SK-MEL-5 (cell line): ENCODE measurements around the gene LRRN3. TPM values are rescaled to one million over a fixed set of nuclear protein-coding genes. Genes with fewer than 3 reads are reported as not detected.
"Not testable (repeated sequence)": the region's sequence is repeated elsewhere in the genome, so short reads cannot be mapped to it uniquely, and the experiment has no call there.

ENCODE experiments used
- DNase-seq: peaks from one replicate; pipeline ENCODE4 v3.0.0-alpha.2; 2016; ENCODE audit warnings: low read depth, low spot score
- in situ Hi-C: cut with HindIII; loops from 2 replicates; pipeline ENCODE4 v1.10.0; 2016; ENCODE audit warnings: low sequenced_read_pairs, high pct_unique_total_duplicates, low pct_unique_long_range_greater_than_20kb
- polyA plus RNA-seq, 2 experiments: library from polyadenylated mRNA; depleted of rRNA; stranded (reverse); fragments of >200 nt; gene quantifications; 2 replicates each; pipeline ENCODE4 v1.2.3, GENCODE V29; 2015
- total RNA-seq: library from RNA; depleted of rRNA; stranded (reverse); fragments of >200 nt; shearing (Covaris generic); gene quantifications from 2 replicates; pipeline ENCODE4 v1.2.3, GENCODE V29; 2014; rRNA removed

Gene LRRN3
- total RNA-seq = 0.11 TPM in 1 of 2 replicates, not detected in the other
- polyA plus RNA-seq (2015; cell fraction: cytosol; rRNA removed) = not detected in 2 replicates
- polyA plus RNA-seq (2015; cell fraction: nucleus; rRNA removed) = not detected in 2 replicates

DNA sequence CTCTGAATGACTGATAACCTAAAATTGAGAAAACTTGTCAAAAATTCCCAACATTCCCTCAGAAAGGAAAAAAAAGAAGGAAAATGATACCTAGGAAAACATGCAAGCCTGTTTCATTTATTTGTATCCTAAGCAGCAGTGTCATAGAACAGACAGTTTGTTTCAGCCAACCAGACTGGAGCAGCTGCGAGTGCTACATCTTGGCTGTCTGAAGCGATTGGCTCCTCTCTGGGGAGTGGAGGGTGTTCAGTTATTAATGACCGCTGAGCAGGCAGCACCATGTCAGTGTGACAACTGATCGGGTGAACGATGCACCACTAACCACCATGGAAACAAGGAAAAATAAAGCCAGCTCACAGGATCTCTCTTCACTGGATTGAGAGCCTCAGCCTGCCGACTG, at the start of gene LRRN3:
Gene LRRN3 (plus strand): TSS at position 282 of the 400 bp plus-strand sequence. CDS start 31,646 bp downstream, outside the sequence.
- in situ Hi-C loops = no loop called here
- DNase-seq = no peak

DNA sequence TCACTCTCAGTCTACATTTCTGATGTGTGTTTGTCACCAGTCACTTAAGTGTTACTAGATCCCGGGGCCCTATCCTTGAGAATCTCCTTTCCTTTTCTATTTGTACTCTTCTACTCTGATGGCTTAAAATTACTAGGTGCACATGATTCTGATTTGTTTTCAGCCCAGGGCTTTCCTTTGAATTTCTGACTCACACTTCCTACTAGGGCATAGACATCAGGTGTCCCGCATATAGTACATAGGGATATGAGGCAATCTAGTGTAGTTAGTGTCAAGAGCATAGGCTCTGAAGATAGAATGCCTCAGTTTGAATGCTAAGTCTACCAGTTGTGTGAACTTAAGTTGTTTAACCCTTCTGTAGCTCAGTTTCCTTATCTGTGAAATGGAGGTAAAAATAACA, 49.4 kb upstream of the LRRN3 start:
- in situ Hi-C loops = no loop called here
- peak; percentile 41 for DNase-seq

DNA sequence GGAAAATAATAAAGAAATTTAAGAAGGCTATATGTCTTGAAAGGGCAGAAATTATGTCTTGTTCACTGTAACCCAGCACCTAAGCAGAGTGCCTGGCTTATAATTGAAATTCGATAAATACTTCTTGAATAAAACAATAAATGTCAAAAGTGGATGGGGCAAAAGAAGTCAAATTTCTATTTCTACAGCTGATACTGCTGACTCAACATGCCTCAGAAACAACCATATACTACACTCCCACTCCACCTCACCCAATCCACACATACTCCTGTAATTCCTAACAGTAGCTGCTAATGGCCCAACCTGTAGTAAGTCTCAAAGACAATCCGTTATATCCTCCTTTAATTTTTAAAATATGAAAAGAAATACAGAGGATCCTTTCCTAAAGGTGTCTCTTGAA, 48.1 kb upstream of the LRRN3 start:
- in situ Hi-C loops = no loop called here
- no peak for DNase-seq

DNA sequence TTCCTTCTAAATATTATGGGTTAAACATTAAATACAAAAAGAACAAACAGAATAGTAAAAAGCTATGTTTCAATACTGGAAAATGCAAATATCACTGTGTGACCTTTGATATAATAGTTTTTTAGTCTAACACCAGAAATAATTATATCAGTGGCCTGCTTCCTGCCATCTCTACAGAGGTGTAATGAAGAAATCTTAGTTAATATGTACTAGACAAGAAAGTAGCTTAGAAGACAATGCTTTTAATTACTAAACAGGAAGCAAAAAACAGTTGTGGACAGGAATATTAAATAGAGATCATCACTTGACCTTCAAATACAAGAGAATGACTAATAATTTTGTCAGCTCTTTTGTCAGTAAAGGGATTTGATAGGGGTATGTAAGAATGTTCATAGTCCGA, 47.4 kb upstream of the LRRN3 start:
- no peak for DNase-seq
- in situ Hi-C loops = no loop called here

DNA sequence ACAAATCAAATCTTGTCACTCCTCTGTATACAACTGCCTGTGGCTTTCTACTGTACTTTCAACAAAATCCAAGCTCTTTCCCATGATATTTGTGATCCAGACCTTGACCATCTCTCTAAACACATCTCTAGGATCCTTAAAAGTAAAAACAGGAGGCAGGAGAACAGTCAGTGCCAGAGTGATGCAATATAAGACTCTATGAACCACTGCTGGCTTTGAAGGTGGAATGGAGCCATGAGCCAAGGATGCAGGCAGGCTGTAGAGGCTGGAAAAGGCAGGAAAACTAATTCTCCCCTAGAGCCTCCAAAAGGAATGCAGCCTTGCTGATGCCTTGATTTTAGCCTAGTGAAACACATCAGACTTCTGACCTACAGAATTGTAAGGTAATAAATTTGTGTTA, 45.5 kb upstream of the LRRN3 start:
- in situ Hi-C loops = no loop called here
- DNase-seq = no peak

DNA sequence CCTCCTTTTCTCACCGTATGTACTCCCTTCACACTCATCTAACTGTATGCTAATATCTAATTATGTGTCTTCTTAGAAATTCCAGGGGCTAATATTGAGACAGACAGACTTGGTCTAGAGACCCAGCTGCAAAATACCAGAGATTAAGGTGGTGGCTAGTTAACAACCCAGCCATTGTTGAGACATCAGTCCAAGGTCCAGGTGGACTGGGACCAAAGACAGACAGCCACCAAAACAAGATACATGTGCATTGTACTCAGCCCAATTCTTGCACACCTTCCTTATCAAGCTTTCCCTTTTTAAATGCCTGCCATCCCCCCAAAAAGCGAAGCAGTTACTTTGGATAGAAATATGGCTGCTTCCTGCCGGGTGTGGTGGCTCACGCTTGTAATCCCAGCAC, 43.3 kb upstream of the LRRN3 start:
- in situ Hi-C loops = no loop called here
- DNase-seq = no peak

DNA sequence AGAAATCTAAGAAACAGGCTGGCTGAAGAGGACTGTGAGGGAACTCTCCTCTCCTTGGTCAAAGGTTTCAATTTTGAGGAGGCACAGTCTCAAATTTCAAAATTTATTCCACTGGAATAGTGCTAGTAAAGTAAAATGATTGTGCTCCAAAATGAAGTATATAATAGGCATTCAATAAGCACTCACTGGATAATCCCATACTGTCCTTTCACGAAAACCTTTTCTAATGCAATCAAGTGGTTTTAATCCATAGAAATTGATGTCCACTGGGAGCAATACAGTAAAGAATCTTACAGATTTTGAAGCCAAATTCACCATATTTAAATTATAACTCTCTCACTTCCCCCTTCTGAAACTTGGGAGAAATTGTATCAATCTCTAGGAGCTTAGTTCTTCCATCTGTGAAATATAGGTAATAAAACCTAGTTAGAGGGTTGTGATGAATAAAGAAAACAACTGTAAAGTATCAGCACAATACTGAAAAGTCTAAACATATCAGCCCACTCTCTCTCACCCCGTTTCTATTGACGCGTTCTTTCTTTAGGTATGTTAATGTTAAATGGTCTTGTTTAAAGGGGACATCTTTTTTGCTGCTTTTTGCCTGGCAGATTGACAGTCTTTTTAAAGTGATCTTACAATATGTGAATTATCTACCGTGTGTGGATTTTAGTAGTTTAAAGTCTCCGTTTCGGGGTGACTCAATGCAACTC, 40.8 kb upstream of the LRRN3 start:
- DNase-seq = no peak
- in situ Hi-C loops = no loop called here

DNA sequence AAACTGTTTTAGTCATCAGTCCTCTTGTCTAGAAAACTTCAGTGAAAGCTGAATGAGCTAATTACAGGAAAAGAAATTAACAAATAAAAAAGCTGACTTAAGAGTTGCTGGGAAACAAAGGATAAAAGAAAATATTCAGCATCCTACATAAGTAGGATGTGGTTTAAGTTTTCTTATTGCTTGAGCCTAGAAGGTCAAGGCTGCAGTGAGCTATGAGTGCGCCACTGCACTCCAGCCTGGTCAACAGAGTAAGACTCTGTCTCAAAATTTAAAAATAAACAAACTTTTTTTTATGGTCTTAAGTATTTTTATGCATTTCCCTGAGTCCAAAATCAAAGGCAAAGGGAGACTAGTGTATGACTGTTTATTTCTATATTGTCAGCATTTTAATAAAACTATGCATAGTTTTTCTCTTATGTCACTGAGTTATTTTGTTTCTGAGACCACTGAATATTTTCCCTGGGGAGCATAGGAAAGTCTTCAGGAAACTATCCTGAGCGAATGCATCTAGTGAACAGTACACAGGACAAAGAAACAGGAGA, 40.0 kb upstream of the LRRN3 start:
- DNase-seq = no peak
- in situ Hi-C loops = no loop called here

DNA sequence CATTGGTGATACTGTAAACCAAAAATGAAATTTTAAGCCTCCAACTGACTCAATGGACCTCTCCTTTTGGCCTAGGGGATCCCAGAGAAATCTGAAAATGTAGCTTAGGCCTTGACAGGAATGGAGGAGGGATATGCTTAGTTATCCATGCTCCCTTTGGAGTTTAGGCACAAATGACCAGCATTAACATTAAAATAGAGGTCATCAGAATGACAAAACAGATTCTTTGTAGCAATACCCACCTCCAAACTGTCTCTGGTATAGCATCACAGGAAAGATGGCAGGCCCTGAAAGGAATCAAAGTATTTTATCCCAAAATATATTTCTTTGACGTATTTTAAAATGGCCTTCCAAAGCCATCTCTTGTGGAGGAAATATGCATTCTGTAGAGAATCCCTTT, 39.1 kb upstream of the LRRN3 start:
- no peak for DNase-seq
- in situ Hi-C loops = no loop called here

DNA sequence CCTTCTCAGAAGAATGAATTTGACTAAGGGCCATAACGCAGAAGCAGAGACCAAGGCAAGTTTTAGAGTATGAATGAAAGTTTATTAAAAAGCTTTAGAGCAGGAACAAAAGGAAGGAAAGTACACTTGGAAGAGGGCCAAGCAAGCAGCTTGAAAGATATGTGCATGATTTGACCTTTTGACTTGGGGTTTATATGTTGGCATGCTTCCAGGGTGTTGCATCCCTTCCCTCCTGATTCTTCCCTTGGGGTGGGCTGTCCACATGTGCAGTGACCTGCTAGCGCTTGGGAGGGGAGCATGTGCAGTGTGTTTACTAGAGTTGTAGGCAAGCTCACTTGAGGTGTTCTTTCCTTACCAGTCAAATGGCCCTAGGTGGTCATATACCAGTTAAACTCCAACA, 37.9 kb upstream of the LRRN3 start:
- DNase-seq = no peak
- in situ Hi-C loops = no loop called here

DNA sequence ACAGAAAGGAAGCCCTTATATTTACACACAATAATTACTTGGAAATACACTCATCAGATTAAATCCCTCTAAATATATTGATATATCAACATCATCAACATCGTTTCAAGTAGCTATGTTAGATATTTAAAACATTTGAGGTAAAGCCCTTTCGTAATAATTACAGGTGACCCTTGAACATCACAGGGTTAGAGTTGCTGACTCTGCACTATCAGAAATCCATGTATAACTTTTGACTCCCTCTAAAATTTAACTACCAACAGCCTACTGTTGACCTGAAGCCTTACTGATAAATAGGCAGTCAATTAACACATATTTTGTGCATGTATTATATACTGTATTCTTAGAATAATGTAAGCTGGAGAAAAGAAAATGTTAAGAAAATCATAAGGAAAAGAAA, 34.6 kb upstream of the LRRN3 start:
- no peak for DNase-seq
- in situ Hi-C loops = no loop called here

DNA sequence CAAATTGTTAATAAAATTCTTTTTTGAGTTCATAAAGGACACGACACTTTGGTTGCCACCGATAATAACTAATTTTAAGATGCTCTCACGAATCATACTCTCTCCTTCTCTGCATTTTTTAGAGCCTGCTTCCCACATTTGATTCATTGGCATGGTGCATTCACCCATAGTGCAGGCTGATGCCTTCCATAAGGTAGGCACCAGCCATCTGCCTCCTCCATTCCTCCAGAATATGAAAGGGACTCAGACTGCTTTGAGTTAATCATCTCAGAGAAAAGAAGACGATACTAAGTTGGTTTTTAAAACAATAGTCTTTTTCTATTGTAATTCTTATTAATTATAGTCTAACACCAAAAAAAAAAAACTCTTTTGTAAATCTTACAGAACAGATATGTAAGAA, 33.9 kb upstream of the LRRN3 start:
- DNase-seq = no peak
- in situ Hi-C loops = no loop called here

DNA sequence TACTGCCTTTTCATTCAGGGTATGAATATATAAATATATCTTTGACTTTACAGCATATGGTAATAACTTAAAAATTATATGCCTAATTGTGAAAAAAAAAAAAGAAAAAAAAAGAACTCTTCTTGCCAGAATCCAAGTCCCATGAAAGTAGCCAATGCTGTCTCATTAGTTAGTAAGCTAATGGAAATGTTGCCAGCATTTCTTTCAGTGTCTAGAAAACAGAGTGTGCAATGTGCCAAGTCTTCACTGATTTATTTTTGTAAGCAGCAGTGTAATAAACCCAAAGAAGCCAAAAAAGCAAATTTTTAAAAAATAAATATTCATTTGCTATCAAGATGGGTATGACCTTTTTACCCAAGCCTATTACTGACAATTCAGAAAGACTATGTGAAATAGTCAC, 31.1 kb upstream of the LRRN3 start:
- in situ Hi-C loops = no loop called here
- DNase-seq = no peak

DNA sequence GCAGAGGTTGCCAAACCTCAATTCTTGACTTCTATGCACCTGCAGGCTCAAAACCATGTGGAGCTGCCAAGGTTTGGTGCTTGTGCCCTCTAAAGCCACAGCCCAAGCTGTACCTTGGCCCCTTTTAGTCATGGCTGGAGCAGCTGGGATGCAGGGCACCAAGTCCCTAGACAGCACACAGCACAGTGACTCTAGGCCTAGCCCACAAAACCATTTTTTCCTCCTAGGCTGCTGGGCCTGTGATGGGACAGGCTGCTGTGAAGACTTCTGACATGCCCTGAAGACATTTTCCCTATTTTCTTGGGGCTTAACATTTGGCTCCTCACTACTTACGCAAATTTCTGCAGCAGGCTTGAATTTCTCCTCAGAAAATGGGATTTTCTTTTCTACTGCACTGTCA, 27.8 kb upstream of the LRRN3 start:
- in situ Hi-C loops = no loop called here
- DNase-seq = no peak

DNA sequence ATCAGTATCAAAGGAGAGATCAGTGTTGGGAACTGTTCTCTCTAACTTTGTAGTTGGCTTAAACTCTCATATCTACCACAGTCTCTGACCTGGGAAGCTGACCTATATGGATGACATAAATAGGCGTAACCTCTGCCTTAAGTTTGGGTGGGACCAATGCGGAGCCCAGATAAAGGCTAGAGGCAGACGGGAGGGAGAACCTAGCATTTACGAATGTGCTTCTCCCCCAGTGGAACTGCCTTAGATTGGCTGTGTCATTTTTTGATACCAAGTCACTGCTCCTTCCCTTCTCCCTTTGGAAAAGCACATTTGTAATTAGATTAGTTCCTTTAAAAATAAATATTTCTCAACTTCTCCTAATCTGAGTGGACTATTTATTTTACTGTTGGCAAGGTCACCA, 23.7 kb upstream of the LRRN3 start:
- DNase-seq = no peak
- in situ Hi-C loops = no loop called here

DNA sequence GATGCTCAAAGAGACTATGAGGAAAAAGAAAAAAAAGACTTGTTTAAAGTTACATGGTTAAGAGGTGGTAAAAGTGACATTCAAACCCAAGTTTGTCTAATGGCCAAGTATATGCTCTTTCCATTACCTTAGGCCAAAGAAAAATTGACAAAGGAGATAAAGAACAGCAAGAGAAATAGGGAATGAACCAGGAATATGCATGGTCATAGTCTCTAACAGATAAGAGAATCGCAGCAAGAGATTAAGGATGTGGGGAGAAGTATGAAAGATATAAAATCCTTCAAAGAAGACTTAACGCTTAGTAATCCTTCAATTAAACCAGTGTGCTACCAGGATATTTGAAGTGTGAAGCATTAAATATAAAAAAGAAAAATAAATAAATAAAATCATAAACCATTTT, 23.2 kb upstream of the LRRN3 start:
- no peak for DNase-seq
- in situ Hi-C loops = no loop called here

DNA sequence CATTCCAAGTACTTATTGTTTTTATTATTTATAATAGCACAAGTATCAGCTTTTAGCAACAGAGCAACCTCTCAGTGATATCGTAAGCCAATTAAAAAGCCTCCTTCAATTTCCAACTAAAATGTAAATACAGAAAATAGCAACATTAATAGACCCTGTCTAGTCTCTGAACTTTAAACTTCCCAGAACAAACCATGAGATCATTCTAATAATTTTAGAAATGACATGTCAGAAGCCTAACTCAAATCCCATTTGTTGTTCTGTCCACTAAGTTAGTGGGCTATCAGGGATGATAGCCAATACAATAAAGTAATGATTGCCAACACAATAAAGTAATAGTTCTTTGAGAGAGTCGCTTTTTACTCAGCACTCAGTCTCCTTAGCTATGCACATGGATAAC, 22.3 kb upstream of the LRRN3 start:
- in situ Hi-C loops = no loop called here
- DNase-seq = no peak

DNA sequence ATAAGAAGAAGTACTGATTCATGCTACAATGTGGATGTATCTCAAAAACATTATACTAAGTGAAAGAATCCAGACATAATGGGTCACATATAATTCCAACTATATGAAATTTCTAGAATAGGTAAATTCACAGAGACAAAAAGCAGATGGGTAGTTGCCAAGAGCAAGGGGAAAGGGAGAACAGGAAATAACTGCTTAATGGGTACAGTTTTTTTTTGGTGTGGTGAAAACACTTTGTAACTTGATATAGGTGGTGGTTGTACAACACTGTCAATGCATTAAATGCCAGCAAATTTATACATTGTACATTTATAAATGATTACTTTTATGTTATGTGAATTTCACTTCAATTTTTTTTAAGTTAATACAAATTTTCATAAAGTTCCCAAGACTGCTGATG, 19.4 kb upstream of the LRRN3 start:
- no peak for DNase-seq

DNA sequence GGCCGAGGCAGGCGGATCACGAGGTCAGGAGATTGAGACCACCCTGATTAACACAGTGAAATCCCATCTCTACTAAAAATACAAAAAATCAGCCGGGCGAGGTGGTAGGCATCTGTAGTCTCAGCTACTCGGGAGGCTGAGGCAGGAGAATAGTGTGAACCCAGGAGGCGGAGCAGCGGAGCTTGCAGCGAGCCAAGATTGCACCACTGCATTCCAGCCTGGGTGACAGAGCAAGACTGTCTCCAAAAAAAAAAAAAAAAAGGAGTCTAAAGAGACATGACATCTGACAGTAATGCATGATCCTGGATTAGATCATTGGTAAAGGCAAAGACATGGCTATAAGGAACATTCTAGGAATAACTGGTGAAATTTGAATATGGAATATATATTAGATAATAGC, 18.3 kb upstream of the LRRN3 start:
- in situ Hi-C loops, DNase-seq: not testable (repeated sequence)

More for the DNA sequence above, 19.4 kb upstream of the LRRN3 start:
- in situ Hi-C loops = no loop called here
